ENCODE results near the gene CCL23.
"Not testable (repeated sequence)": the region's sequence is repeated elsewhere in the genome, so short reads cannot be mapped to it uniquely, and the experiment has no call there.

CCL23 gene, protein sequence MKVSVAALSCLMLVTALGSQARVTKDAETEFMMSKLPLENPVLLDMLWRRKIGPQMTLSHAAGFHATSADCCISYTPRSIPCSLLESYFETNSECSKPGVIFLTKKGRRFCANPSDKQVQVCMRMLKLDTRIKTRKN
- 0 reads per million in 2 experiments for total RNA-seq

DNA sequence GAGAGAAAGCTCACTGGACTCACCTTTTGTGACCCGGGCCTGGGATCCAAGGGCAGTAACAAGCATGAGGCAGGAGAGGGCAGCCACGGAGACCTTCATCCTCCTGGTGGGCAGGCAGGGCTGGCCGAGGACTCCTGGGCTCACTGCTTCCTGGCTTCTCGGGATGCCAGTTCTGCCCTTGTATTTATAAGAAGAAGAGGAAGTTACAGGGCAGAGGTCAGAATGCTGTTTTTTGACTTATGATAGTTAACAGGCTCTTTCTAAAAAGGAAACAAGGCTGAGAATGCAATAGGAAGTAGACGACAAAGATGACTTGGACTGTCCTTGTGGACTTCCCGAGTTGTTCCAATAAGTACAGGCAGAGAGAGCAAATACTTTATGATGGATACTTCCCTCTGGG, at the start of gene CCL23:
TSS of gene CCL23 (minus strand) at position 174 of the 400 bp plus-strand sequence. CDS start at position 99, 75 bp downstream.
- no peak for DNase-seq (ENCODE audit: low read depth)

DNA sequence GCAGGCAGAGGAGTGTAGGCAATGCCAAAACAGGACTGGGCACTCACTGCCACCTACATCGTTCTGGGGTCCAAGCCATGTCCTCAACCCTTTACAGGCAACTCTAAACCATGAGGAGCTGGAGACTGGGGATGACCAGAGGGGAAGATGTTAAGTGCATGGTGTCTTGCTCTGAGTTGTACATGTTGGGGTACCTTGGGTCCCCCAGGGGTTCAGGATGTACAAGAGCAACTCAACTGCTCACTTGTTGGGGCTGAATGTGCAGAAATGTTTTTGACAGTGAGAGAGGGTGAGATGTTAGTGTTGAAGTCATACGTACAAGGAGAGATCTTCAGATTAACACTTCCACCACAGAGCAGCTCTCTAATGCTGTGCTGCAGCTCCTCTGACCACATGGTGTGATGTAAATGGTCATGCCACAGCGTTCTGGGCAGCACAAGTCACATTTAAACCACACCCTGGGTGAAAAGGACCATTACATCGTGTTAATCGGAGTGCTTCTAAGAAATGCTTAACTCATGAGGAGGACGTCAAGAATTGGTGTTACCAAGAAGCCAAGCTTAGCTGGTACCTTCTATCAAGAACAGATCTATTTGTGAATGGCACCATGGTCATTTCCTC, 48.7 kb upstream of the CCL23 start:
- DNase-seq (ENCODE audit: low read depth), result no peak

- DNase-seq (ENCODE audit: low read depth), result no peak
Observed at GRCh38 chr17:36063786-36064541, 46.2 kb upstream of the CCL23 start, which contains the start of gene CCL18. TSS of gene CCL18 (plus strand) at chr17:36064272. CDS start at chr17:36064343, 71 bp downstream.

DNA sequence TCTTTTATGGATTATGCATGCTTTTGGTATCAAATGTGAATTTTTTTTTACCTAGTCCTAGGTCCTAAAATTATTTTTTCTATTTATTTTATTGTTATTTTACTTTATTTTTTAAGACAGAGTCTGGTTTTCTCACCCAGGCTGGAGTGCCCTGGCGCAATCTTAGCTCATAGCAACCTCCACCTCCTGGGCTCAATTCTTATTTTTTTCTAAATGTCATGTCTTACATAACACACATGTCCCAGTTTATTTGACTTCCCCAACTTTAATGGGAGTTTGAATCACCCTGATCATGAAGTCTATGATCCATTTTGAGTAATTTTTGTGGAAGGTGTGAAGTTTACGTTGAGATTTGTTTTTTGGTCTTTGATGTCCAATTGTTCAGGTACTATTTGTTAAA, 43.0 kb upstream of the CCL23 start:
- DNase-seq (ENCODE audit: low read depth), result no peak

- DNase-seq (ENCODE audit: low read depth), result no peak
Observed at GRCh38 chr17:36059406-36059805, 41.6 kb upstream of the CCL23 start.

DNA sequence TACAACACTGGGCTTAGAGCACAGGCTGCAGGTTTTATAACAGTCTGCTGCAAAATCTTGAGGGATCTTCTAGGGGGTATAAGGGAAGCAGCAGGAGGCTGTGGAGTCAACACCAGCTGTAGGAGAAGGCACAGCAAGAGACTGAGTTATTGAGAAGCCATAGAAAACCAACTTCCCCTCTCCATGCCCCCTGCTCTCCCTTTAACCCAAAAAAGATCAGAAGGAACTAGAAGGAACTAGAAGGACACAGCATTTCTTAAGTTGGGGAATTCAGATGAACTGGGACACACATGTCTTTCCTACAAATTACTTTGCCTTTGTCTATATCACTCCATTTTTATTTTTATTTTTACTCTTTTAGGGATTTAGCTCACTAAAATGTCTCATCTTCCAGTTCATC, 40.1 kb upstream of the CCL23 start:
- no peak for DNase-seq (ENCODE audit: low read depth)

GRCh38 chr17:36055921-36056520, 38.2 kb upstream of the CCL23 start:
- DNase-seq (ENCODE audit: low read depth), result no peak

GRCh38 chr17:36055171-36055570, 37.4 kb upstream of the CCL23 start:
- no peak for DNase-seq (ENCODE audit: low read depth)

GRCh38 chr17:36049643-36050042, 31.9 kb upstream of the CCL23 start:
- no peak for DNase-seq (ENCODE audit: low read depth)

DNA sequence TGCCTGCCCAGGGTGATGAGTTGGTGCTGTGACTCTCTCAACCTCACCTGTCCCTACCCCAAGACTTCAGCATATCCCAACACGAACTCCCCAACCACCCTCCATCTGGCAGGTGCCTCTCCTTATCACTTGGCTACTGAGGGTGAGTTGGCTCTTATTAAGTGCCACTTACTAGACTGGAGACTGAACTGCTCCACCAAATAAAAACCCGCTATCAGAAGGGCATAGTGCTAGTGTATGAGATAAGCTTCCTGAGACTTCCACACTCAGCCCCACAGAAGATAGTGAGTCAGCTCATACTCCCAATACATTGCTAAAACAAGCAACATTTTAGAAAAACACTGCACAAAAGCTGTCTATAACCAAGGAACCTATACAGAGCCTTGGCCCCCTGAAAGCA, 30.3 kb upstream of the CCL23 start:
- DNase-seq (ENCODE audit: low read depth), result no peak

DNA sequence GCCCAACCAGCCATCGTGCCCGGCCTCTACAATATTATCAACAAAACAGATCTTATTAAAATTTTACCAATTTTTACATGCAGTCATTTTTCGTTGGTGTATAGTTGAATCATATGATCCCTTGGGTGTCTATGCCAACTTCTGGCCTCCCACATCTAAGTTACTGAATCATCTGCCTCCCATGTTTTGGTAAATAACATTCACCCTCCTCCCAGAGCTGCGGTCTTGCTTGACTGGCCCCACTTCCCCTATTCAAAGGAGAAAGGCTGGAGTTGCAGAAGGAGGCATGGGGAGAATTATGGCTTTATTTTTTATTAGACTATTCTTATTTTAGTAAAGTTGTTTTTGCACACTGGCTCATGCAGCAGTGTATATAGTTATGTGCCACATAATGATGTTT, 18.5 kb upstream of the CCL23 start:
- DNase-seq (ENCODE audit: low read depth), result no peak

- DNase-seq (ENCODE audit: low read depth), result no peak
Observed at GRCh38 chr17:36034127-36034526, 16.4 kb upstream of the CCL23 start.

GRCh38 chr17:36030956-36031355, 13.2 kb upstream of the CCL23 start:
- DNase-seq (ENCODE audit: low read depth), result no peak

DNA sequence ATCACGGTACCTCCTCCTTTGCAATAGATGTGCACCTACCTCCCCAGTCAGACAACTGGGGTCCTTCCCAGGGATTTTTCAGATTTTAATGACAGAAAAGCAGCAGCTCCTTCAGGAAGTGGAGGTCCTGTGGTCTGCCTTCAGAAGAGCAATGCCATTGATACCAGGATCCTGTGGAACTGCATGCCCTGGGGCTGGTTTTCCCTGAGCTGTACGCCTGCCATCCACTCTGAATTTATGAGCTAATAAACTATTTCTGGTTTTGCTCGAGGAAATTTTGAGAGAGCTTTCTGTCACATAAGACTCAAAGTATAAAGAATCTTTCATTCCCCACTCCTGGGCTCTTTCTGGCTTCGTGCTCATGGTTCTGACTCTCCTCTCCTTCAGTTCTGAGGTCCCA, 10.0 kb upstream of the CCL23 start:
- DNase-seq (ENCODE audit: low read depth), result no peak

DNA sequence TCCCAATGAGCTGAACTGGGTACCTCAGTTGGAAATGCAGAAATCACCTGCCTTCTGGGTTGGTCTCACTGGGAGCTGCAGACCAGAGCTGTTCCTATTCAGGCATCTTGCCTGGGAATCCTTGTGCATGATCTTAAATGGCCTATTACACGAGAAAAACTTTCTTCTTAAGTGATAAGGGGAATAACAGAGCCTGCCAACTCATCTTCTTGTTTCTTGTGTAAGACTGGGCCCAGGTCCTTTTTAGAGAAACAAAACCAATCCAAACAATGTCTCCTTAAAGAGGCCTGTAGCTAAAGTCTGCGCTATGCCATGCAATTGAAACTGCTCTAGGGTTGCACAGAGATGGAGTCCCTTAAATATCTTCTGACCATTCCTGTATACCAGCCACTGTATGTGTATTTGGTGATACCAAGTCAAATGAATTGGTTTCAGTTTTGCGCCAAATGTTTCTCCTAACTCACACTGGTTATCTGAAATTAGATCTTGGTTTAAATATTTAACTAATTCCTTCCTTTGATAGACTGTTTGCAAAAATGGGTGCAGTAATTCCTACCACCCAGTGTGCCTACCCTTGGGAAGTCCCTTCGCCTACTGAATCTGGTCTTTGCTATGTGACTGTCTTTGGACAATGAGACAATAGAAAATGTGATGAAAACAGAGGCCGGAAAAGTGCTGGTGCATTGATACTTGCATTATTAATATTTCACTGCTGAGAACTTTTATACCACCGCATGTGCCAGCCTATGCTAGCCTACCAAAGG, 6.5 kb upstream of the CCL23 start:
- no peak for DNase-seq (ENCODE audit: low read depth)

DNA sequence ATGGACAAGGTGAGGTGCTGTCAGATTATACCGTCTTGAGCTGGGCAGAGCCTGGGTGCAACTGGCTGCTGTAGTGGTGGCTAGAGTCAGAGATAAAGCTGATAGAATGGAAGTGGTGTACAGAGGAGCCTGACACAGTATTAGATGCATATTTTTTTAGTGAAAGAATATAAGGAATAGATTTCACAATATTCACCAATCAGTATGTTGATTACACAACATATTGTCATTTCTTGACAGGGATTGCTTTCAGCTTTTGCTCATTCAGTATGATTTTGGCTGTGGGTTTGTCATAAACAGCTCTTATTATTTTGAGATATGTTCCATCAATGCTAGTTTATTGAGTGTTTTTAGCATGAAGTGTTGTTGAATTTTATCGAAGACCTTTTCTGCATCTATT, 1.7 kb upstream of the CCL23 start:
- DNase-seq (ENCODE audit: low read depth), result no peak

- DNase-seq (ENCODE audit: low read depth), result no peak
Observed at GRCh38 chr17:36016555-36016954, 1.2 kb downstream of the CCL23 start.

GRCh38 chr17:36015895-36016294, 1.9 kb downstream of the CCL23 start:
- not testable (repeated sequence) for DNase-seq (ENCODE audit: low read depth)

DNA sequence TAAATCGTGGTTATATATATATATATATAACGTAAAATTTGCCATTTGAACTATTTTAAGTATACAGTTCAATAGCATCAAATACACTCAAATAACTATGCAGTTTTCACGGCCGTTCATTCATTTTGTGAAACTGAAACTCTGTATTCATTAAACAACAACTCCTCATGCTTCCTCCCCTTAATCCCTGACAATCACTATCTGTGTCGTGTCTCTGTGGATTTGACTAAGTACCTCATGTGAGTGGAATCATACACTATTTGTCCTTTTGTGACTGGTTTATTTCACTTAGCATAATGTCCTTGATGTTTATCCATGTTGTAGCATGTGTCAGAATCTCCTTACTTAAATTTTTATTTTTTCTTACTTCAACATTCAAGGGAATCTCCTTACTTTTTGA, 2.8 kb downstream of the CCL23 start:
- DNase-seq (ENCODE audit: low read depth), result no peak

- no peak for DNase-seq (ENCODE audit: low read depth)
Observed at GRCh38 chr17:36011201-36011600, 6.6 kb downstream of the CCL23 start.

DNA sequence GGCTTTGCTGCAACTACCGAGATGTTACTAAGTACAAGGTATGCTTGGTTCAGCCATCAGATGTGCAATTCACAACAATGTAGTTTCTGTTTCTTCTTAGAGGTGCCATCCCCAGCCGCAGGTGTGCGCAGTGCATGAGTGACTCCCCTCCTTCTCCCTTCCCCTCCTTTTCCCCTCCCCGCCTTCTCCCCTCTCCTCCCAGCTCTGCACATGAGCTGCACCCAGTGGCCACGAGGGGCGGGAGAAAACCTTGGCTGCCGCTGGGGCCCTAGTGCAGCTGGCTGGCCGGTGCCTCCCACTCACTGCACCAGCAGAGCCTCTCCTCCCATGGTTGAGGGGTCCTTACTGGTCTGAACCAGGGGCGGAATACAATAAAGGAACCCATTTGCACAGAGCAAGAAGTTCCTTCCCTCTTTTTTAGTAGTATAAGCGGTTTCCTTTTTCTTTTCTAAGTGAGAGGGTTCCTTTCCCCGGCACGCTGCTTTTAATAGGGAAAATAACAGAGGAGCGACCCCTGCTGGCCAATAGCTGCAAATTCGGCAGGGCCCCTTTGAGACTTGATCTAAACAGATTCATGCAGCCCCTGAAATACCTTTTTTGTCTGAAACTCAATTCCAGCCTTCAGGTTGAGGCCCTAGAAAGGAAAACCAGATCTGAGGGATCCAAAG, 8.6 kb downstream of the CCL23 start:
- no peak for DNase-seq (ENCODE audit: low read depth)

Measured in T follicular helper cell (primary cell).